Lower leg skin (tissue), 3 donors: ENCODE measurements around the gene MSH3.

Experiments
- CTCF ChIP-seq, 3 donors: fragments of 450-650 bp; IDR thresholded peaks; one replicate each; pipeline ENCODE4 v1.5.1; 2016; ENCODE audit warnings: antibody characterized with exemption in 3 of 3, mild to moderate bottlenecking in 3 of 3, moderate library complexity in 2 of 3
- POLR2A ChIP-seq, 2 donors: fragments of 450-650 bp; IDR thresholded peaks; one replicate each; pipeline ENCODE4 v1.6.1; 2016 to 2017; ENCODE audit warnings: antibody characterized with exemption in 2 of 2, mild to moderate bottlenecking in 1 of 2, moderate library complexity in 1 of 2

GRCh38 chr5:80881726-80882125 lies 227.3 kb downstream of the MSH3 start:
- TF ChIP-seq CTCF (IDR thresholded peaks at IDR 0.05) (no peak), POLR2A (IDR thresholded peaks at IDR 0.05) (no peak)
